HUES64 (cell line): ENCODE data around the gene KATNAL1.
"Not testable (repeated sequence)": the region's sequence is repeated elsewhere in the genome, so short reads cannot be mapped to it uniquely, and the experiment has no call there.

Source experiments
- H3K27ac ChIP-seq: 2 replicates; pipeline ENCODE4 v1.7.0; 2013; ENCODE audit warnings: low read depth, low read length, inconsistent platforms
- H3K27me3 ChIP-seq: 2 replicates; pipeline ENCODE4 v1.6.1; 2013; ENCODE audit warnings: mild to moderate bottlenecking, low read length; ENCODE audit not compliant: insufficient read depth
- H3K36me3 ChIP-seq: 2 replicates; pipeline ENCODE4 v1.6.1; 2013; ENCODE audit warnings: mild to moderate bottlenecking, low read length; ENCODE audit not compliant: insufficient read depth
- H3K4me1 ChIP-seq: 2 replicates; pipeline ENCODE4 v1.6.1; 2013; ENCODE audit warnings: mild to moderate bottlenecking, low read length, moderate library complexity; ENCODE audit not compliant: insufficient read depth
- H3K4me3 ChIP-seq: 2 replicates; pipeline ENCODE4 v1.5.1; 2013; ENCODE audit warnings: mild to moderate bottlenecking, low read length, moderate library complexity
- H3K9ac ChIP-seq: 2 replicates; pipeline ENCODE4 v1.6.1; 2013; ENCODE audit warnings: mild to moderate bottlenecking, low read depth, low read length
- H3K9me3 ChIP-seq: 2 replicates; pipeline ENCODE4 v1.6.1; 2013; ENCODE audit warnings: low read depth, low read length; ENCODE audit not compliant: insufficient read depth
- WGBS: fragments of 150-250, 120-280 bp; methylation state at CpG from one replicate; pipeline ENCODE4 v1.1.7; 2013; ENCODE audit warnings: missing lambda C conversion rate; 5-methylcytosine and 5-hydroxymethylcytosine counted together

Gene KATNAL1

GRCh38 chr13:30290812-30291436, 16.4 kb downstream of the KATNAL1 start:
- no peak overlapping the region for H3K27ac ChIP-seq
- no peaks in the 10 kb centered on the region for H3K27me3 ChIP-seq
- 92% methylated on average over 4 of the region's 4 CpGs for WGBS
- no peaks in the 10 kb centered on the region for H3K36me3 ChIP-seq
- H3K4me3 ChIP-seq = no peak overlapping the region
- peaks cover 10% of the 10 kb centered on the region; the same call in 1 of the 2 replicates for H3K9me3 ChIP-seq
- peaks cover 7% of the 10 kb centered on the region for H3K4me1 ChIP-seq
- H3K9ac ChIP-seq = no peak overlapping the region

- H3K4me3 ChIP-seq = no peak overlapping the region
- H3K27me3 ChIP-seq = no peaks in the 10 kb centered on the region
- peaks cover 15% of the 10 kb centered on the region; the same call in 1 of the 2 replicates for H3K9me3 ChIP-seq
- no peak overlapping the region for H3K9ac ChIP-seq
- no peak overlapping the region for H3K27ac ChIP-seq
- peaks cover 7% of the 10 kb centered on the region for H3K4me1 ChIP-seq
- H3K36me3 ChIP-seq = no peaks in the 10 kb centered on the region
These were observed 17.8 kb downstream of the KATNAL1 start for GRCh38 chr13:30289533-30289932.

GRCh38 chr13:30286059-30286458, 21.3 kb downstream of the KATNAL1 start:
- not testable (repeated sequence) for H3K36me3 ChIP-seq, H3K27me3 ChIP-seq, H3K4me3 ChIP-seq, H3K4me1 ChIP-seq, H3K9ac ChIP-seq
- Histone ChIP-seq H3K9me3 (peaks cover 15% of the 10 kb centered on the region; the same call in 1 of the 2 replicates), H3K27ac (peak overlapping the region; percentile 80; the same call in 1 of the 2 replicates)
- 63% methylated on average over 2 of the region's 2 CpGs for WGBS

- Histone ChIP-seq H3K36me3 (peaks cover 30% of the 10 kb centered on the region), H3K9ac (no peak overlapping the region), H3K4me1 (no peaks in the 10 kb centered on the region), H3K9me3 (0 out of 2 replicates have a peak, but pooled peaks cover 2% of the 10 kb centered on the region), H3K27ac (no peak overlapping the region), H3K27me3 (no peaks in the 10 kb centered on the region), H3K4me3 (no peak overlapping the region)
- WGBS = 88% methylated on average over 1 of the region's 1 CpG
These were observed 31.2 kb downstream of the KATNAL1 start for GRCh38 chr13:30276178-30276577.

- H3K36me3 ChIP-seq = peaks cover 22% of the 10 kb centered on the region
- no peak overlapping the region for H3K9ac ChIP-seq
- no peaks in the 10 kb centered on the region for H3K4me1 ChIP-seq
- no peak overlapping the region for H3K4me3 ChIP-seq
- 0 out of 2 replicates have a peak, but pooled peaks cover 2% of the 10 kb centered on the region for H3K9me3 ChIP-seq
- no peaks in the 10 kb centered on the region for H3K27me3 ChIP-seq
- H3K27ac ChIP-seq = no peak overlapping the region
These were observed 33.3 kb downstream of the KATNAL1 start for GRCh38 chr13:30274083-30274482.

- not testable (repeated sequence) for H3K4me1 ChIP-seq, H3K9me3 ChIP-seq, H3K27me3 ChIP-seq, H3K27ac ChIP-seq, H3K9ac ChIP-seq, H3K4me3 ChIP-seq, H3K36me3 ChIP-seq
- 96% methylated on average over 11 of the region's 31 CpGs for WGBS
These were observed 37.3 kb downstream of the KATNAL1 start for GRCh38 chr13:30270035-30270434.

GRCh38 chr13:30268673-30269072, 38.7 kb downstream of the KATNAL1 start:
- H3K27ac ChIP-seq = no peak overlapping the region
- no peaks in the 10 kb centered on the region for H3K4me1 ChIP-seq
- no peaks in the 10 kb centered on the region; the same call in 1 of the 2 replicates for H3K9me3 ChIP-seq
- WGBS = 100% methylated on average over 1 of the region's 1 CpG
- no peak overlapping the region for H3K9ac ChIP-seq
- H3K36me3 ChIP-seq = 0 out of 2 replicates have a peak, but pooled peaks cover 3% of the 10 kb centered on the region
- no peak overlapping the region for H3K4me3 ChIP-seq
- H3K27me3 ChIP-seq = no peaks in the 10 kb centered on the region

- H3K9ac ChIP-seq = no peak overlapping the region
- WGBS = 98% methylated on average over 2 of the region's 2 CpGs
- no peaks in the 10 kb centered on the region for H3K4me1 ChIP-seq
- no peaks in the 10 kb centered on the region for H3K27me3 ChIP-seq
- no peak overlapping the region for H3K27ac ChIP-seq
- H3K9me3 ChIP-seq = no peaks in the 10 kb centered on the region; the same call in 1 of the 2 replicates
- H3K36me3 ChIP-seq = 0 out of 2 replicates have a peak, but pooled peaks cover 3% of the 10 kb centered on the region
- no peak overlapping the region for H3K4me3 ChIP-seq
These were observed 40.6 kb downstream of the KATNAL1 start for GRCh38 chr13:30266756-30267155.

GRCh38 chr13:30259149-30259733, 48.1 kb downstream of the KATNAL1 start:
- not testable (repeated sequence) for H3K27ac ChIP-seq, H3K4me3 ChIP-seq, H3K9ac ChIP-seq, H3K9me3 ChIP-seq, H3K36me3 ChIP-seq, H3K27me3 ChIP-seq
- peaks cover 15% of the 10 kb centered on the region; the same call in 1 of the 2 replicates for H3K4me1 ChIP-seq
- WGBS = 95% methylated on average over 22 of the region's 22 CpGs

- Histone ChIP-seq H3K4me3 (no peak overlapping the region), H3K9ac (no peak overlapping the region), H3K27ac (peak overlapping the region; percentile 58), H3K9me3 (0 out of 2 replicates have a peak, but pooled peaks cover 6% of the 10 kb centered on the region), H3K4me1 (peaks cover 15% of the 10 kb centered on the region; the same call in 1 of the 2 replicates), H3K36me3 (peaks cover 9% of the 10 kb centered on the region; the same call in 1 of the 2 replicates), H3K27me3 (no peaks in the 10 kb centered on the region)
- WGBS = 76% methylated on average over 6 of the region's 6 CpGs
These were observed 49.8 kb downstream of the KATNAL1 start for GRCh38 chr13:30257468-30258099.

GRCh38 chr13:30256713-30257467, 50.5 kb downstream of the KATNAL1 start:
- H3K4me1 ChIP-seq = peaks cover 15% of the 10 kb centered on the region; the same call in 1 of the 2 replicates
- H3K27me3 ChIP-seq = no peaks in the 10 kb centered on the region
- H3K27ac ChIP-seq = peak overlapping the region; percentile 58
- 0 out of 2 replicates have a peak, but pooled peaks cover 6% of the 10 kb centered on the region for H3K9me3 ChIP-seq
- peaks cover 9% of the 10 kb centered on the region; the same call in 1 of the 2 replicates for H3K36me3 ChIP-seq
- WGBS = 89% methylated on average over 4 of the region's 5 CpGs
- H3K4me3 ChIP-seq = no peak overlapping the region
- no peak overlapping the region for H3K9ac ChIP-seq
